HPDE6-E6E7 (cell line): ENCODE results near the gene NELFA.
"Not testable (repeated sequence)": the region's sequence is repeated elsewhere in the genome, so short reads cannot be mapped to it uniquely, and the experiment has no call there.

Experiments
- DNase-seq: peaks from one replicate; pipeline ENCODE4 v3.0.0; 2011; ENCODE audit warnings: missing footprints; ENCODE audit errors: extremely low spot score

The NELFA gene

DNA sequence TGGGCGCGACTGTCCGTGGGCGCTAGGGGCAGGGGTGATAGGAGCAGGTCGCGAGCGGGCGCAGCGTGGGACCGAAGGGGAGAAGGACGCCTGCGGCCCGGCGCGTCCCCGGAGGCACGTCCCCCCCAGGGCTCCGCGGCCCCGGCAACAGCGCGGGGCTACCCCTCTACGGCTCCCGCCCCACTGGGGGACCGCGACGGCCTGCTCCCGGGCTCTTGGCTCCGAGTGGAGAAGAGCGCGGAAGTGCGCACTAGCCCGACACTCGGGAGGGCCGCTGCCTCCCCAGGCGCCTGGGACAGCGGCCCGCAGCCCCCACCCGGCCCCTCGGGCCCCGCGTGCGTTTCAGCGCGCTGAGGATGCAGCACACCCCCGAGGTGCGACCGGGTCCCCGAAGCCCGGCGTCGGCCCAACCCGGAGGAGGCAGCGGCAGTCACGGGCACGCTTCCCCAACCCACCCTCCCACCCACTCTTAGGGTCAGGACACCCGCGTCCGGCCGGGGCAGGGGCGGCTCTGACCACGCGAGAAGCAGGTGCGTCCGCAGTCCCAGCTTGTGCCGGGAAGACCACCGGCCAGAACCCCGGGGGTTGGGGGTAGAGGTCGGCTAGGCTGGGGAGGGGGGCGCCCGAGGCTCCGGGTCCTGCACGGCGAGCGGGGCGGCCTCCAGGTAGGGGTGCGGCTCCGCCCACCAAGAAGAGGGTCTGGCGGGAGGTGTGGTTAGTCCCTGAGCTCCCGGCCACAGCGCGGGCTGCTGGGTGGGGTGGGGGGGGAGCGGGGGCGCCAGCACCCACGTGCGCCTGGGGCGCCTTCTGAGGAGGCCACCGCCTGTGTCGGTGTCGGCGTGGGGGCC lies 31.8 kb upstream of the NELFA start:
- DNase-seq: no peak

DNA sequence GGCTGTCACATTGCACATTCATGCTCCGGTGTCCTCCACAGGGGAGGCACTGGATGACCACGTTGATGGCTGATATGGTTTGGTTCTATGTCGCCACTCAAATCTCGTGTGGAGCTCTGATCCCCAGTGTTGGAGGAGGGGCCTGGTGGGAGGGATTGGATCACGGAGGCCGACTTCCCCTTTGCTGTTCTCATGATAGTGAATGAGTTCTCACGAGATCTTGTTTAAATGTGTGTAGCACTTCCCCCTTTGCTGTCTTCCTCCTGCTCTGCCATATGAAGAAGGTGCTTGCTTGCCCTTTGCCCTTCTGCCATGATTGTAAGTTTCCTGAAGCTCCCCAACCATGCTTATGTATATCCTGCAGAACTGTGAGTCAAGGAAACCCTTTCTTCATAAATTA lies 28.1 kb upstream of the NELFA start:
- DNase-seq: no peak

DNA sequence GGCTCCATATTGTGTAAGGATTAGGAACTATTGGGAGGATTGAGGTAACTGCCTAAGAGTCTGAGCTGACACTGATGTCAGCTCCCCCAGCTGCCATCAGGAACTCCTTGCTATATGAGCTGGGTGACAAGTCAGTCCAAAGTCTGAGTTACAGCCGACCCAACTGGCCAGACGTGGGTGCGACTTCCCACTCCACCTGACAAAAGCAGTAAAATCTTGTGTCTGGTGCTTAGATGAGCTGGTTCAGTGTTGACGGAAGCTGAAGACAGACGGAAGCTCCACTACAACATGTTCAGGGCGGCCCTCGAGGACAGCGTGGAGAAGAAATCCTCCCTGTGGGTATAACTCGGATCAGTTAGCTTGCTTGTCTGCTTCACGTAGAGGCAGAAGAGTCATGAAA lies 27.6 kb upstream of the NELFA start:
- no peak for DNase-seq

DNA sequence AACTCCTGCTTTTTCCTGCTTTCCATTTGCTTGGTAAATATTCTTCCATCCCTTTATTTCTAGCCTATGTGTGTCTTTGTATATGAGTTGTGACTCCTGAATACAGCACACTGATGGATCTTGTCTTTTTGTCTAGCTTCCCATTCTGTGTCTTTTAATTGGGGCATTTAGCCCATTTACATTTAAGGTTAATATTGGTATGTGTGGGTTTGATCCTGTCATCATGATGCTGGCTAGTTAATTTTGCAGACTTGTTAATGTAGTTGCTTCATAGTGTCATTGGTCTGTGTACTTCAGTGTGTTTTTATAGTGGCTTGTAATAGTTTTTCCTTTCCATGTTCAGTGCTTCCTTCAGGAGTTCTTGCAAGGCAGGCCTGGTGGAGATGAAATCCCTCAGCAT lies 22.4 kb upstream of the NELFA start:
- DNase-seq: not testable (repeated sequence)

DNA sequence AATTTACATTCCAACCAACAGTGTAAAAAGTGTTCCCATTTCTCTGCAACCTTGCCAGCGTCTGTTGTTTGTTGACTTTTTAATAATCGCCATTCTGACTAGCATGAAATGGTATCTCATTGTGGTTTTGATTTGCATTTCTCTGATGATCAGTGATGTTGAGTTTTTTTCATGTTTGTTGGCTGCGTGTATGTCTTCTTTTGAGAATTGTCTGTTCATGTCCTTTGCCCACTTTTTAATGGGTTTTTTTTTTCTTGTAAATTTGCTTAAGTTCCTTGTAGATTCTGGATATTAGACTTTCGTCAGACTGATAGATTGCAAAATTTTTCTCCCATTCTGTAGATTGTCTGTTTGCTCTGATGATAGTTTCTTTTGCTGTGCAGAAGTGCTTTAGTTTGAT lies 18.3 kb upstream of the NELFA start:
- DNase-seq: not testable (repeated sequence)

DNA sequence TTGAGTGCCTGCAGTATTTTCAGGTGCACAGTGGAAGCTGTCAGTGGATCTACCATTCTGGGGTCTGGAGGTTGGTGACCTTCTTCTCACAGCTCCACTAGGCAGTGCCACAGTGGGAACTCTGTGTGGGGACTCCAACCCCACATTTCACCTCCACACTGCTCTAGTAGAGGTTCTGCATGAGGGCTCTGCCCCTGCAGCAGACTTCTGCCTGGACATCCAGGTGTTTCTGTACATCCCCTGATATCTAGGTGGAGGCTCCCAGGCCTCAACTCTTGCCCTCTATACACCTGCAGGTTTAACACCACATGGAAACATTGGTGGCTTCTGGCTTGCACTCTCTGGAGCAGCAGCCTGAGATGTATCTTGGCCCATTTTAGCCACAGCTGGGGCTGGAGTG lies 17.0 kb upstream of the NELFA start:
- DNase-seq: no peak

DNA sequence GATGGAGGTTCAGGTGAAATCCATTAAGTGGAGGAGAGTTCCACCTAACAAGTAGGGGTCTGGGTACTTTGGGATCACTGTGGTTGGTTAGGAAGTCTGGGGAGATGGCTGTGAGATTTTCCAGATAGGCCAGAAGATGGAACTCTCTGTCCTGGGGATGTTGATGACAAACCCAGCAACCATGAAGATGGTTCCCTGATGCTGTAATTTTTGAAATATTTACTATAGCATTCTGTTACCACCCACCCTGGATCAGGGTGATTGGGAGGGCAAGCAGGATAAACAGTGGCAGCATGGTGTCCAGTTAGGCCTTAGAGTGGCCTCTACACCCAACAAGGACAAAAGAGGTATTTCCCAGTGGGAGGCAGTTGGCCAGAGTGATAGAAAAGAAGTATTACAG lies 15.9 kb upstream of the NELFA start:
- no peak for DNase-seq

DNA sequence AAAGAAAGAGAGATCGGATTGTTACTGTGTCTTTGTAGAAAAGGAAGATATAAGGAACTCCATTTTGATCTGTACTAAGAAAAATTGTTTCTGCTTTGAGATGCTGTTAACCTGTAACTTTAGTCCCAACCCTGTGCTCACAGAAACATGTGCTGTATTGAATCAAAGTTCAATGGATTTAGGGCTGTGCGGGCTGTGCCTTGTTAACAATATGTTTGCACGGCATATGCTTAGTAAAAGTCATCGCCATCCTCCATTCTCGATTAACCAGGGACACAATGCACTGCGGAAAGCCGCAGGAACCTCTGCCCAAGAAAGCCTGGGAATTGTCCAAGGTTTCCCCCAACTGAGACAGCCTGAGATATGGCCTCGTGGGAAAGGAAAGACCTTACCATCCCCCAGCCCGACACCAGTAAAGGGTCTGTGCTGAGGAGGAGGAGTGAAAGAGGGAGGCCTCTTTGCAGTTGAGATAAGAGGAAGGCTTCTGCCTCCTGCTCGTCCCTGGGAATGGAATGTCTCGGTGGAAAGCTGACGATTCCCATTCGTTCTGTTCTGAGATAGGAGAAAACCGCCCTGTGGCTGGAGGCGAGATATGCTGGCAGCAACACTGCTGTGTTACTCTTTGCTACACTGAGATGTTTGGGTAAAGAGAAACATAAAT lies 12.7 kb upstream of the NELFA start:
- not testable (repeated sequence) for DNase-seq

DNA sequence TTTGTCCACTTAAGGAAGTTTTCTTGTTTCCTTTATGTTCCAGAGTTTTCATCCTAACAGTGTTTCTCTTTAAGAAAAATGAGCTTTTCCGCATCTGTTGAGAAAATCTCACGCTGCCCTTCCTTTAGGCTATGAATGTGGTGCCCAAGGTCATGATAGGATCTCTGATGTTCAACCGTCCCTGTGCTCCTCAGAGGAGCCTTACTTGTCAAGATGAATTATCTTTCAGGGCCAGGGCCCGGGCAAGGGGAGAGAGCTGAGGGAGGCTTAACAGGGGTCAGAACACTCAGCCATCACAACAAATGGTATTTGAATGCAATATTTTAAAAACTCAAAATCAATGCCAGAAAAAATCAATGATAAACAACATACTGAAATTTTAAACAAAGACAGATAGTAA lies 6.2 kb upstream of the NELFA start:
- DNase-seq: no peak

DNA sequence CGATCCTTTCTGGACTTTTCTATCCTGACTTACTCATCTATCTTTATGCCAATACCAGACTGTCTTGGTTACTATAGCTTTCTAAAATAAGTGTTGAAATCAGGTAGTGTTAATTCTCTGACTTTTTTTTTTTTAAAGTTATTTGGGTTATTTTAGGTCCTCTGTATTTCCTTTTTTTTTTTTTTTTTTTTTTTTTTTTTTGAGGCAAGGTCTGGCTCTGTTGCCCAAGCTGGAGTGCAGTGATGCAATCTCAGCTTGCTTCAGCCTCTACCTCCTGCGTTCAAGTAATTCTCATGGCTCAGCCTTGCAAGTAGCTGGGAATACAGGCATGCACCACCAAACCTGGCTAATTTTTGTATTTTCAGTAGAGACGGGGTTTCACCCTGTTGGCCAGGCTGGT lies 2.8 kb upstream of the NELFA start:
- DNase-seq: no peak

DNA sequence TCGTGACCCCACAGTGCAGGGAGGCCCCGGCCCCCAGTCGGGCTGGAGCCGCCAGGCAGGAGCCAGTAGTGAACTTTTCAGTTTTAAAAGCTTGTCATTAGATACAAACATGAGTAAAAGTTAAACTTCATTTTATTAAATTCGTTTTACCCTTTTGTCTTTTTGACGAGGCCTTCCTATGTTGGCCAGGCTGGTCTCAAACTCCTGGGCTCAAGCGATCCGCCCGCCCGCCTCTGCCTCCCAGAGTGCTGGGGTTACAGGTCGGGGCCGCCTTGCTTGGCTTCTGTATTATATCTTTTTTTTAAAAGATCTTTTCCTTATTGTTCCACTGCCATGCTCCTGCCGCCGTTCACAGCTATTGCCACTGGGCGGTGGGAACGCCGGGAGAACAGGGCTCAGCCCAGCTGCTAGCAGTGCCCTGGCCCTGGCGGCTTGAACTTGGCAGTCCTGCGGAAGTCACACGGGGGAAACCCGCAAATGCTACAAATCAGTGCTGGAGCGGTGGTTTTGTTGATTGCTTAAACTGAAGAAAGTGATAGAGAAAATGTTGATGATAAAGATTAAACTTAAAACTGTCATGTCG lies 968 bp upstream of the NELFA start:
- peak; percentile 72 for DNase-seq

DNA sequence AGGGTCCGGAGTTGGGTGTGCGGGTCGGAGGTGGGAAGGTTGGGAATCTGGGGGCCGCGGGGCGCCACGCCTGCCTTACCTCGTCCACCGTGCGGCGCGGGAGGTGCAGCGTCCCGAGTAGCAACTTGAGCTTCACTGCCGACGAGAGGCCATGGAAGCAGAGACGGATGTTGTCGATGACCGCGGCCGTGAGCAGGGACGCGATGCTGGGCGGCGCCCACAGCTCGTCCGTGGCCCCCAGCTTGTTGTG lies 178 bp downstream of the NELFA start:
- DNase-seq: no peak

DNA sequence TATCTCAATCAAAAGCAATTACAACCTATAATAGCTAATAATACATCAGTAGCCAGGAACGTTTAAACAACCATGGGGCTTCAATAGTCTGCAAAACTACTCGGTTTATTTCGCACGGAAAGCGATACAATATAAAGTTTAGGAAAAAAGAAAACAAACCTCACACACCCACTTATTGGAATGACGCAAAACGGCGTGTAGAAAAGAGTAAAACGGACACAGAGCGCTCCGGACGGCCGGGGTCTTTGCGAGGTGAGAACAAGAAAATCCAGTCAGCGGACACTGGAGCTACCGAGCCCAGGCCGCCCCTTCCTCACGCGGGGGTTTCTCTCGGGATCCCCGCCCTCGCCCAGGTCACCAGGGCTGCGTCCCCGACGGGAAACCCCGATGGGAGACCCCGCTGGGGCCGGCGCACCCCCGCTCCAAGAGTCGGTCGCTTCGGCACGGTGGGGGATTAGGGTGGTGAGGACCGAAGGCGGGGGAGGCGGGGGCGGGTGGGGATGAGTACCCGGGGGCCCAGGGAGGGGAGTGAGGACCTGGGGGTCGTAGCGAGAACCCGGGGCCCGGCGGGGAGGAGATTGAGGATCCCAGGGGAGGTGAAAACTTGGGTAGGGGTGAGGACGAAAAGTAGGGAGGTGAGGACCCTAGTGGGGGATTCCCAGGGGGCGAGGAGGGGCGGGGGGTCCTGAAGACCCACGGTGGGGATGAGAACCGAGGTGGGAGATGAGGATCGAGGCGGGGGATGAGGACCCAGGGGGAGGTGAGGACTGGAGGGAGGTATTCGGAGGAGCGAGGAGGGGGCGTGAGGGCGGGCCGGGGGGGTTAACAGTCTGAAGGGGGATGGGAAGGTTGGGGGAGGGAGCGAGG lies 737 bp downstream of the NELFA start:
- no peak for DNase-seq

DNA sequence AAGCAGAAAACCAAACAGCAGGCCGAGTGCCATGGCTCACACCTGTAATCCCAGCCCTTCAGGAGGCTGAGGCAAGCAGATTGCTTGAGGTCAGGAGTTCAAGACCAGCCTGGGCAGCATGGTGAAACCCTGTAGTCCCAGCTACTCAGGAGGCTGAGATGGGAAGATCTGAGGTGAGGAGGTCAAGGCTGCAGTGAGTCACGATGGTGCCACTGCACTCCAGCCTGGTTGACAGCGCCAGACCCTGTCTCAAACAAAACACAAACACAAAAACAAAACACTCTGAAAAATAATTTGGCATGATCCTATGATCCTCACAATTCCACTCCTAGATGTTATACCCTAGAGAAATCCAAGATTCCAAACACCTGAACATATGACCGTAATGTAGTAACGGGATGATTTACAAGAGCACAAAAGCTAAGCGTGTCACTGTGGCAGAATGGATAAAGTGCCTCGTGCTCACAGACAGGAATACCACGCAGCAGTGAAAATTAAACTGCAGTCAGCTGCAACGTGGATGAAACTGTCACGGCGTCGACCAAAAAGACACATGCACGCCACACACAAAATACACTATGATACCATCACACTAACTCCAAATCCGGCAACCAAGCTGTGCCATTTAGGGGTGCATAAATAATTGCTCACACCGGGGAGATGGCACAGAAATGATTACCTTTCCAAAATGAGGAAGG lies 1.7 kb downstream of the NELFA start:
- no peak for DNase-seq

DNA sequence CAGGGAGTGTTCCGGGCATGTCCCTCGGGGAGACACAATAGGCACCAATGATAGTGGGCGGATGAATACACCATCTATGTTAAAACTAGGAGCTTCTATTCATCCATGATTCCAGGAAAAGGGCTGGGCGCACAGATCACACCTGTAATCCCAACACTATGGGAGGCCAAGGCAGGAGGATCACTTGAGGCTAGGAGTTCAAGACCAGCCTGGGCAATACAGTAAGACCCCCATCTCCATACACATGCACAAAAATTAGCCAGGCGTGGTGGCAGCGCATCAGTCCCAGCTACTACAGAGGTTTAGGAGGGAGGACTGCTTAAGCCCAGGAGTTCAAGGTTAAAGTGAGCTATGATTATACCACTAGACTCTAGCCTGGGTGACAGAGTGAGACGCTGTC lies 2.4 kb downstream of the NELFA start:
- DNase-seq: no peak

DNA sequence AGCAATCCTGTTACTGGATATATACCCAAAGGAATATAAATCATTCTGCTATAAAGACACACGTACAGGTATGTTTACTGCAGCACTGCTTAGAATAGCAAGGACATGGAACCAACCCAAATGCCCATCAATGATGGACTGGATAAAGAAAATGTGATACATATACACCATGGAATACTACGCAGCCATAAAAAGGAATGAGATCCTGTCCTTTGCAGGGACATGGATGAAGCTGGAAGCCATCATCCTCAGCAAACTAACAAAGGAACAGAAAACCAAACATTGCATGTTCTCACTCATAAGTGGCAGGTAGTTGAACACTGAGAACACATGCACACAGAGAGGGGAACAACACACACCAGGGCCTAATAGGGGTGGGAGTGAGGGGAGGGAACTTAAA lies 5.4 kb downstream of the NELFA start:
- DNase-seq: not testable (repeated sequence)

DNA sequence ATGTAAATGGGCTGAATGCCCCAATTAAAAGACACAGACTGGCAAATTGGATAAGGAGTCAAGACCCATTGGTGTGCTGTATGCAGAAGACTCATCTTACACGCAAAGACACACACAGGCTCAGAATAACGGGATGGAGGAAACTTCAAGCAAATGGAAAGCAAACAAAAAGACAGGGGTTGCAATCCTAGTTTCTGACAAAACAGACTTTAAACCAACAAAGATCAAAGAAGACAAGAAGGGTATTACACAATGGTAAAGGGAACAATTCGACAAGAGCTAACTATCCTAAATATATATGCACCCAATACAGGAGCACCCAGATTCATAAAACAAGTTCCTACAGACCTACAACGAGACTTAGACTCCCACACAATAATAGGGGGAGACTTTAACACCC lies 9.5 kb downstream of the NELFA start:
- DNase-seq: not testable (repeated sequence)

DNA sequence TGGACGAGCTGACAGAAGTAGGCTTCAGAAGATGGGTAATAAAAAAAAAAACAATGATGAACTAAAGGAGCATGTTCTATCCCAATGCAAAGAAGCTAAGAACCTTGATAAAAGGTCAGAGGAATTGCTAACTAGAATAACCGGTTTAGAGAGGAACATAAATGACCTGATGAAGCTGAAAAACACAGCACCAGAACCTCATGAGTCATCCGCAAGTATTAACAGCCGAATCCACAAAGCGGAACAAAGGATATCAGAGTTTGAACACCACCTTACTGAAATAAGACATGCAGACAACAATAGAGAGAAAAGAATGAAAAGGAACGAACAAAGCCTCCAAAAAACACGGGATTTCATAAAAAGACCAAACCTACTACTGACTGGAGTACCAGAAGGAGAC lies 10.5 kb downstream of the NELFA start:
- no peak for DNase-seq

DNA sequence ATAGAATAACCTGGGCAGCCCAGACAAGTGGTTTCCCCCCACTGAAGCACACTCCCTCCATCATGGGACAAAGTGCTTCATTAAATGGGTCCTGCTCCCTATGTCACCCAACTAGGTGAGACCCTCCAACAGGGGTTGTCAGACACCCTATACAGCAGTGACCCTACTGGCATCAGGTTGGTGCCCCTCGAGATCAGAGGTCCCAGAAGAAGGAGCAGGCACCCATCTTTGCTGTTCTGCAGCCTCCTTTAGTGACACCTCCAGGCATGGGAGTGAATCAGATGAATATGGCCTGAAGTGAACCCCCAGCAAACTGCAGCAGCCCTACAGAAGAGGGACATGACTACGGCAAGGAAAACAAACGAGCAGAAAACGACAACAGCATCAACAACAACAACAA lies 11.1 kb downstream of the NELFA start:
- DNase-seq: no peak

DNA sequence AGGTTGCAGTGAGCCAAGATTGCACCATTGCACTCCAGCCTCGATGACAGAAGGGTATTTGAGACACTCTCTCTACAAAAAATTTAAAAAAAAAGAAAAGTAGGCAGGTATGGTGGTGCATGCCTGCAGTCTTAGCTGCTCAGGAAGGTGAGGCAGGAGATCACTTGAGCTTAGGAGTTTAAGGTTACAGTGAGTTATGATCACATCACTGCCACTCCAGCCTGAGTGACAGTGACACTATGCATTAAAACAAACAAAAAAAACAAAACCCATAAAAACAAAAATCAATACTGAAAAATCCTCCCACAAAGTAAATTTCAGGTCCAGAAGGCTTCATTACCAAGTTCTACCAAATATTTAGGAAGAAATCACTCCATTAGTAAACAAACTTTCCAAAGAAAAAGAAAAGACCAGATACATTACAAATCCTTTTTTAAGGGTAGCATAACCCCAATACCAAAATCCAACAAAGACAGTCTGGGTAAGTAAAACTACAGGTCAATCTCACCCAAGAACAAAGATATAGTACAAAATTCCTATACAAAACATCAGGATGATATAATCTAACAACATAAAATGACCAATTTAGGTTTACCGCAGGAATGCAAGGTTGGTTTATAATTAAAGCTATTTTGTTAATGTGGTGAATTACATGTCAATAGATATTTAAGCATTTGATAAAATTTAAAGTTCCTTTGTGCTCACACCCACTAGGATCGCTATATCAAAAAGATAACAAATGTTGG lies 11.7 kb downstream of the NELFA start:
- no peak for DNase-seq

DNA sequence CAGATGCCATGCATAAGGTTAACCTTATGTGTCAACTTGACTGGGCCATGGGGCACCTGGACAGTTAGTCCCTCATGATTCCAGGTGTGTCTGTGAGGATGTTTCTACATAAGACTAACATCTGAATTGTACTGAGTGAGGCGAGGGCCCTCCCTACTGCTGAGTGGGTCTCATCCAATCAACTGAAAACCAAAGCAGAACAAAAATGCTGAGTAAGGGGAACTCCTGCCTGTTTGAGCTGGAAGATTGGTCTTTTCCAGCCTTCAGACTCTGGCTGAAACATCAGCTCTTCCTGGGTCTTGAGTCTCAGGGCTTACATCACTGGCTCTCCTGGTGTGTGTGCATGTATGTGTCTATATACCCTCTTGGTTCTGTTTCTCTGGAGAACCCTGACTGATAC lies 13.8 kb downstream of the NELFA start:
- DNase-seq: no peak
